VCaP (cell line): Measurements from ENCODE around the gene AKAP8L.

Source experiments
- H3K27ac ChIP-seq: fragments of 450-650 bp; 2 replicates; pipeline ENCODE4 v1.5.1; 2017
- TF ChIP-seq, protein P1 (sequence below): fragments of 450-650 bp; conservative IDR thresholded peaks from 2 replicates; pipeline ENCODE4 v1.5.1; 2017; ENCODE audit warnings: mild to moderate bottlenecking, moderate library complexity

Gene AKAP8L

DNA sequence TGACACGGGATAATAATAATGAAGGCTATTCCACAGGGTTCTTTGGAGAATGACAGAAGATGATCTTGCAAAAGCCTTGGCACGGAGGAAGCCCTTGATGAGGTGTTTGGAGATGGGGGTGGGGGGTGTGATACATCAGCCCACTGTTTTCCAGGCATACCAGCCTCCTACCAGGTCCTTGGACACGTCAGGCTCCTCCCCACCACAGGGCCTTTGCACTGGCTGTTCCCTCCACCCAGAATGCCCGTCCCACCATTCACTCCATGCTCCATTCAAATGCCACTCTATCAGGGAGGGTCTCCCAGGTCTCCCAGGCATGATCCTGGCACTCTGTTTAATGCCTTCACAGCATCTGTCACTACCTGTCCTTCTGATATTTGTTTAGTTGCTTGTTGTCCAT lies 28.3 kb upstream of the AKAP8L start:
- H3K27ac ChIP-seq: no peak overlapping the region
- TF ChIP-seq, protein P1, sequence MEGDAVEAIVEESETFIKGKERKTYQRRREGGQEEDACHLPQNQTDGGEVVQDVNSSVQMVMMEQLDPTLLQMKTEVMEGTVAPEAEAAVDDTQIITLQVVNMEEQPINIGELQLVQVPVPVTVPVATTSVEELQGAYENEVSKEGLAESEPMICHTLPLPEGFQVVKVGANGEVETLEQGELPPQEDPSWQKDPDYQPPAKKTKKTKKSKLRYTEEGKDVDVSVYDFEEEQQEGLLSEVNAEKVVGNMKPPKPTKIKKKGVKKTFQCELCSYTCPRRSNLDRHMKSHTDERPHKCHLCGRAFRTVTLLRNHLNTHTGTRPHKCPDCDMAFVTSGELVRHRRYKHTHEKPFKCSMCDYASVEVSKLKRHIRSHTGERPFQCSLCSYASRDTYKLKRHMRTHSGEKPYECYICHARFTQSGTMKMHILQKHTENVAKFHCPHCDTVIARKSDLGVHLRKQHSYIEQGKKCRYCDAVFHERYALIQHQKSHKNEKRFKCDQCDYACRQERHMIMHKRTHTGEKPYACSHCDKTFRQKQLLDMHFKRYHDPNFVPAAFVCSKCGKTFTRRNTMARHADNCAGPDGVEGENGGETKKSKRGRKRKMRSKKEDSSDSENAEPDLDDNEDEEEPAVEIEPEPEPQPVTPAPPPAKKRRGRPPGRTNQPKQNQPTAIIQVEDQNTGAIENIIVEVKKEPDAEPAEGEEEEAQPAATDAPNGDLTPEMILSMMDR: no peak

DNA sequence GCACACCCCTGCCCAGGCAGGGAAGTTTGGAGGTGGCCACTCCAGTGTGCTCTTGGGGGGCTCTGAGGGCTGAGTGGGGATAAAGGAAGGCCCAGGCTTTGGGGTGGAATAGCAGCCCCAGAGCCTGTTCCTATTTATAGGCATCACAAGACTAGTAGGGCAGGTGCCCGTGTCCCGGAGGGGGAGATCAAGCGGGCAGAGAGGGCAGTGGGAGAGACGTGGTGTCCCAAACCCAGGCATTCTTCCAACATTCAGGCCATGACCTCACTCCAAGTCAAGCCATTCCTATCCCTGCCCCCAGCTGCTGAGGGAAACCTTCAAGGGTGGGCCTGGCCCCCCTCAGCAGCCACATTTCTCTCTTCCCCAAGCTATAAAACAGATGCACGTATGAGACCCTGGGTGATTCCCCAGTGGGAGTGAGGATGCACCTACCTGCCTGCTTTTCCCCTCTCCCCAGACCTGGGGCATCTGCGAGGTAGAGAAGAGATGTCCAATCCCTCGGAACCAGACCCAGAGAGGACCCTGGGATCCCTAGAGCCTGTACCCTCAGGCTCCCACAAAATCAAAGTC lies 27.1 kb upstream of the AKAP8L start:
- TF ChIP-seq, protein P1: no peak
- no peak overlapping the region for H3K27ac ChIP-seq

DNA sequence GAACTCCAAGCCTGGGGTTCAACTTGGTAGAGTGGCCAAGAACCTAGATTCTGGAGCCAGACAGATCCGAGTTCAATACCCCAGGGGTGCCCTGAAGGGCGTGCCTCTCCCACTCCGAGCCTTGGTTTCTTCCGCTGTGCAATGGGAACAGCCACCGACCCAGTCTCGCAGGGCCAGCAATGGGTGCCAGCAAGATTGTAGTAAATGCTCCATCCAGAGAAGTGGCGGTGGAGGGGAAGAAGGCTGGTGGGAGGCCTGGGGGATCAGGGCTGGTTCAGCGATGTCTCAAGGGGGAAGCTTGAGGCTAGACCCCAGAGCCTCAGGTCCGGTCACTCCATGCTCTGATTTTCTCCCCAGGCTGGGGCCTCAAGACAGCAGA lies 26.4 kb upstream of the AKAP8L start:
- no peak overlapping the region for H3K27ac ChIP-seq
- TF ChIP-seq, protein P1: no peak

- TF ChIP-seq, protein P1: no peak
- no peak overlapping the region for H3K27ac ChIP-seq
Observed at GRCh38 chr19:15444505-15445226, 25.9 kb upstream of the AKAP8L start.

- no peak overlapping the region for H3K27ac ChIP-seq
- TF ChIP-seq, protein P1: no peak
Observed at GRCh38 chr19:15443838-15444237, 25.1 kb upstream of the AKAP8L start.

DNA sequence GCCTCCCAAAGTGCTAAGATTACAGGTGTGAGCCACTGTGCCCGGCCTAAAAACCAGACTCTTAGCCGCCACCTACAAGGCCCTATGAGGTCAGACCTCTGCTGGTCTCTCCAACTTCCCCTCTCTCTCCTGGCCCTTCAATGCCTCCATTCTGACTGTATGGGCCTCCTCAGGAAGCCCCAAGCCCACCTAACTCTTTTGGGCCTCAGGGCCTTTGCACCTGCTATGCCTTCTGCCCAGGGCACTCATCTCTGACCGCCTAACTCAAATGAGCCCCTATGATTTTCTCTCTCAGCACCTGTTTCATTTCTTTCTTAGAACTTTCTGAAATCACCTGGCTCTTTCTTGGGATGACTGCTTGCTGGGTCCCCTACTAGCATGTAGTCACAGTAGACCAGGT lies 24.5 kb upstream of the AKAP8L start:
- TF ChIP-seq, protein P1: no peak
- H3K27ac ChIP-seq: no peak overlapping the region

GRCh38 chr19:15442142-15442920 lies 23.5 kb upstream of the AKAP8L start:
- TF ChIP-seq, protein P1: no peak
- H3K27ac ChIP-seq: no peak overlapping the region
